ENCODE results near the gene CBX3. TPM values are rescaled to one million over a fixed set of nuclear protein-coding genes. Genes with fewer than 3 reads are reported as not detected.

Gene CBX3
- total RNA-seq, 4 donors from 2014 or later = 41.6 to 72.3 (median 55.6) TPM

DNA sequence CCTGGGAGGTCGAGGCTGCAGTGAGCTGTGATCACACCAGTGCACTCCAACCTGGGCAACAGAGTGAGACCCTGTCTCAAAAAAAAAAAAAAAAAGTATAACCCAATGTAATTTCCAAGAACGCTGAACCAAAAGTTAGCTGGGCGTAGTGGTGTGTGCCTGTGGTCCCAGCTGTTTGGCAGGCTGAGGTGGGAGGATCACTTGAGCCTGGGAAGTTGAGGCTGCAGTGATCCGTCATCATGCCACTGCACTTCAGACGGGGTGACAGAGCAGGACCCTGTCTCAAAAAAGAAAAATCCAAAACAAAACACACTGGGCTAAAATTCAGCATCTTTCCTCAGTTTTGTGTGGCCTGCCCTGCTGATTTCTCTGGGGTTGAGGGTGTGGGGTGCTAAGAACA, 22.1 kb upstream of the CBX3 start:
- no peaks in the 10 kb centered on the region for H3K36me3 ChIP-seq
- H3K27me3 ChIP-seq = no peaks in the 10 kb centered on the region
- TF ChIP-seq, protein P1, sequence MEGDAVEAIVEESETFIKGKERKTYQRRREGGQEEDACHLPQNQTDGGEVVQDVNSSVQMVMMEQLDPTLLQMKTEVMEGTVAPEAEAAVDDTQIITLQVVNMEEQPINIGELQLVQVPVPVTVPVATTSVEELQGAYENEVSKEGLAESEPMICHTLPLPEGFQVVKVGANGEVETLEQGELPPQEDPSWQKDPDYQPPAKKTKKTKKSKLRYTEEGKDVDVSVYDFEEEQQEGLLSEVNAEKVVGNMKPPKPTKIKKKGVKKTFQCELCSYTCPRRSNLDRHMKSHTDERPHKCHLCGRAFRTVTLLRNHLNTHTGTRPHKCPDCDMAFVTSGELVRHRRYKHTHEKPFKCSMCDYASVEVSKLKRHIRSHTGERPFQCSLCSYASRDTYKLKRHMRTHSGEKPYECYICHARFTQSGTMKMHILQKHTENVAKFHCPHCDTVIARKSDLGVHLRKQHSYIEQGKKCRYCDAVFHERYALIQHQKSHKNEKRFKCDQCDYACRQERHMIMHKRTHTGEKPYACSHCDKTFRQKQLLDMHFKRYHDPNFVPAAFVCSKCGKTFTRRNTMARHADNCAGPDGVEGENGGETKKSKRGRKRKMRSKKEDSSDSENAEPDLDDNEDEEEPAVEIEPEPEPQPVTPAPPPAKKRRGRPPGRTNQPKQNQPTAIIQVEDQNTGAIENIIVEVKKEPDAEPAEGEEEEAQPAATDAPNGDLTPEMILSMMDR (IDR thresholded peaks at IDR 0.05) = no peak
- TF ChIP-seq POLR2A (IDR thresholded peaks at IDR 0.05) = no peak
- DNase-seq = no peak
- 68 to 69% methylated on average over 5 of the region's 5 CpGs for WGBS, 2 donors
- H3K4me1 ChIP-seq = peaks cover 4 to 17% of the 10 kb centered on the region in 2 donors
- no peak overlapping the region for H3K27ac ChIP-seq
- intact Hi-C loops (cut with DNase I) = no loop called here
- no peaks in the 10 kb centered on the region for H3K9me3 ChIP-seq
- H3K4me3 ChIP-seq (replicated peaks in 1 of 3) = no peak overlapping the region

DNA sequence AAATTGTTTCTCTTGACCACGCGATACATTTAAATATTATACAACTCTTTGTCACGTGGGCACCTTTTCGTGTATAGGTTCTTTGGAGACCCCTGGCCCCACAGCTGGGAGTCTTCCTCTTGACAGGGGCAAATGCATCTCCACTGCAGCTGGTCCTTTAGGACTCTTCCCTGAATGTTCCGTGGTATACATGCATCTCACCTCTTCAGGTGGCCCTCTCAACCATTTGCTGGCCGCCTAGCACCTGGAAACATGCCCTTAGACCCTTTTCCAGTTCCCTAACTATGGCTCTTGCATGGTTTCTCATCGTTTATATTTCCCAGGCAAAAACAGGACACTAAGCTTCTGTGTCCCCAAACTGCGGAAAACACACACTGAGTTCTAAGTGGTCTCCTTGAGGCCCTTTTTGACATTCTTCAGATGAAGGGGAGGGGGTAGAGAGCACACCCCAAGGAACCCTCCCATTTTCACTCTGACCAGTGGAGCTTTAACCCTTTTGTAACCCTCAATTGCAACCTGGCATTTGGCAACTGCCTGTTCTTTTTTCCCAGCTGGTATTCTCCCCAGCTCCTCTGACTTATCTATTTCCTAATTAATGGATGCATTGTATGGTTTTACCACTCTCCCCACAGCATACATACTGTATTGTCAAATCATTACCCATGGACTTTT, 21.6 kb upstream of the CBX3 start:
- Histone ChIP-seq H3K27me3 (no peaks in the 10 kb centered on the region), H3K9me3 (no peaks in the 10 kb centered on the region), H3K36me3 (no peaks in the 10 kb centered on the region), H3K4me3 (replicated peaks in 1 of 3) (no peak overlapping the region), H3K27ac (no peak overlapping the region), H3K4me1 (peaks cover 4 to 17% of the 10 kb centered on the region in 2 donors)
- WGBS, 2 donors = 22 to 35% methylated on average over 8 of the region's 8 CpGs
- no peak for DNase-seq
- TF ChIP-seq POLR2A (IDR thresholded peaks at IDR 0.05) = no peak
- TF ChIP-seq, protein P1 (IDR thresholded peaks at IDR 0.05) = no peak
- intact Hi-C loops (cut with DNase I) = no loop called here

DNA sequence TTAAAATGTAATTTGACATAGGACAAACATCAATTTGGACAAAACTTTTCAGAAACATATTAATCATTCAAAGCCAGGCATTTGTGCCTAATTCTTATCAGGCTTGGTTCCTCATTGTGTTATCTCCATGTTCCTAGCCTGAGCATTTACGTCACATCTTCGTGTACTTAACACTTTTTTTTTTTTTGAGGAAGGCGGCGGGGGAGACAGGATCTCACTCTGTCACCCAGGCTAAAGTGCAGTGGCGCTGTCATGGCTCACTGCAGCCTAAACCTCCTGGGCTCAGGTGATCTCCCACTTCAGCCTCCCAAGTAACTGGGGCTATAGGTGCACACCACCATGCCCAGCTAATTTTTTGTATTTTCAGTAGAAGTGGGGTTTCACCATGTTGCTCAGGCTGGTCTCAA, 20.8 kb upstream of the CBX3 start:
- Histone ChIP-seq H3K9me3 (no peaks in the 10 kb centered on the region), H3K27ac (no peak overlapping the region), H3K27me3 (no peaks in the 10 kb centered on the region), H3K4me1 (peaks cover 4 to 17% of the 10 kb centered on the region in 2 donors), H3K36me3 (no peaks in the 10 kb centered on the region), H3K4me3 (replicated peaks in 1 of 3) (no peak overlapping the region)
- TF ChIP-seq POLR2A (IDR thresholded peaks at IDR 0.05) = peak in 1 of 2 donors; percentile 12
- TF ChIP-seq, protein P1 (IDR thresholded peaks at IDR 0.05) = no peak
- 29 to 38% methylated on average over 5 of the region's 5 CpGs for WGBS, 2 donors
- intact Hi-C loops (cut with DNase I) = no loop called here
- DNase-seq = peak in 1 of 2 donors; percentile 39

DNA sequence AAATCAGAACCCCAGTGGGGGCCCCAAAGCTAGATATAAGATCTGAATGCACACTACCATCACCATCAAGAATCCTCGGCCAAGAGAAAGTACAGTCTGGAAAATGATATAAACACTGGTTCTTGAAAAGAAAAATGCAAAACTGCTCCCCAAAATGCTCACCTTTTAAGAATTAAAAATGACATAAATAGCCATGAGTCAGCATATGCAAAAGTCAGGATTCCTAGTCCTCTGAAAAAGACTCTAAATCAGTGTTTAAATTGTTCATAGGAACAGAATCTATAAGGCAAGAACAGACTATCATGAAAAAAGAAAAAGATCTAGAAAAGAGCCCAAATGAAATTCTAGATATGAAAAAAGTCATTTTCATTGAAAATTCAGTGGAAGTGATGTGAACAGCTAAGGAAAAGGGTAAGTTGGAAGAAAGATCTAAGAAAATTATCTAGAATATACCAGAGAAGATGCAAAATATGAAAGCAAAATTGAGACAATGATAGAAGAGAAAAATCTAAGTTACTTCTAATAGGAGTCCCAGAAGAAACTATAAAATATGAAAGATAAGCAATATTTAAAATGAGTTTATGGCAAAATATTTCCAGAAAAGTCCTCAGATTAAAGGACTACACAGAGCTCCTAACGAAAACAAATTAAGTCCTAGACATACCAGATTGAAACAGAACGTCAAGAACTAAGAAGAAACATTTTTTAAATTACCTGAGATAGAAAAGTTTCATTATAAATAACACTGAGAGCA, 19.9 kb upstream of the CBX3 start:
- H3K4me3 ChIP-seq (replicated peaks in 1 of 3) = no peak overlapping the region
- no peaks in the 10 kb centered on the region for H3K36me3 ChIP-seq
- no peaks in the 10 kb centered on the region for H3K27me3 ChIP-seq
- H3K9me3 ChIP-seq = no peaks in the 10 kb centered on the region
- H3K27ac ChIP-seq = no peak overlapping the region
- no peak for DNase-seq
- intact Hi-C loops (cut with DNase I) = no loop called here
- no peak for TF ChIP-seq POLR2A (IDR thresholded peaks at IDR 0.05)
- TF ChIP-seq, protein P1 (IDR thresholded peaks at IDR 0.05) = no peak
- peaks cover 4 to 17% of the 10 kb centered on the region in 2 donors for H3K4me1 ChIP-seq
- 57 to 82% methylated on average over 3 of the region's 3 CpGs for WGBS, 2 donors

DNA sequence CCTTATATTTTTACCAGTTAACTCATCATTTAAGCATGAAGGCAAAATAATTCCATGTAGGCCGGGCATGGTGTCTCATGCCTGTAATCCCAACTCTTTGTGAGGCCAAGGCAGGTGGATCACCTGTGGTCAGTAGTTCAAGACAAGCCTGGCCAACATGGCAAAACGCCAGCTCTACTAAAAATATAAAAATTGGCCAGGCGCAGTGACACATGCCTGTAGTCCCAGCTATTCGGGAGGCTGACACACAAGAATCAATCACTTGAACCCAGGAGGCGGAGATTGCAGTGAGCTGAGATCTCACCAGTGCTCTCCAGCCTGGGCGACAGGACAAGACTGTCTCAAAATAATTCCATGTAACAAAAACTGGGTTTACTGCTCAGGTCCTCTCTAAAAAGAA, 19.3 kb upstream of the CBX3 start:
- DNase-seq = peak in 1 of 2 donors; percentile 32
- WGBS, 2 donors = 31 to 38% methylated on average over 6 of the region's 6 CpGs

More for the DNA sequence above, 19.3 kb upstream of the CBX3 start:
- H3K36me3 ChIP-seq = no peaks in the 10 kb centered on the region
- no peak overlapping the region for H3K27ac ChIP-seq
- H3K4me1 ChIP-seq = peaks cover 4 to 17% of the 10 kb centered on the region in 2 donors
- H3K9me3 ChIP-seq = no peaks in the 10 kb centered on the region
- no peaks in the 10 kb centered on the region for H3K27me3 ChIP-seq
- TF ChIP-seq, protein P1 (IDR thresholded peaks at IDR 0.05) = no peak
- peak in 1 of 2 donors; percentile 14 for TF ChIP-seq POLR2A (IDR thresholded peaks at IDR 0.05)
- H3K4me3 ChIP-seq (replicated peaks in 1 of 3) = no peak overlapping the region
- intact Hi-C loops (cut with DNase I) = no loop called here

All from thyroid gland (tissue), 4 donors.